NK-92 (cell line): Measurements from ENCODE around the gene SLC16A4.
"Not testable (repeated sequence)": the region's sequence is repeated elsewhere in the genome, so short reads cannot be mapped to it uniquely, and the experiment has no call there.

Experiments
- DNase-seq: peaks from one replicate; lab custom pipeline; 2025; ENCODE audit not compliant: unreplicated experiment; lab: John Stamatoyannopoulos, UW

SLC16A4 gene

GRCh38 chr1:110390692-110391245, at the start of gene SLC16A4:
TSS of gene SLC16A4 (minus strand) at chr1:110391026. CDS start at chr1:110389323, 1,703 bp downstream.
- DNase-seq: no peak

DNA sequence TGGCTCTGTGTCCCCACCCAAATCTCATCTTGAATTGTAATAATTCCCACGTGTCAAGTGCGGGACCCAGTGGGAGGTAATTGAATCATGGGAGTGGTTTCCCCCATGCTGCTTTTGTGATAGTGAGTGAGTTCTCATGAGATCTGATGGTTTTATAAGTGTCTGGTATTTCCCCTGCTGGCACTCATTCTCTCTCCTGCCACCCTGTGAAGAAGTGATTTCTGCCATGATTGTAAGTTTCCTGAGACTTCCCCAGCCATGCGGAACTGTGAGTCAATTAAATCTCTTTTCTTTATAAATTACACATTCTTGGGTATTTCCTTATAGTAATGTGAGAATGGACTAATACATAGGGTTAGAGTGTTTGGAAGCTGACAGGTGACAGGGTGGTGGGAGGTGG, 49.0 kb upstream of the SLC16A4 start:
- DNase-seq: not testable (repeated sequence)

- DNase-seq: no peak
Measured at GRCh38 chr1:110438893-110439292, 48.1 kb upstream of the SLC16A4 start.

DNA sequence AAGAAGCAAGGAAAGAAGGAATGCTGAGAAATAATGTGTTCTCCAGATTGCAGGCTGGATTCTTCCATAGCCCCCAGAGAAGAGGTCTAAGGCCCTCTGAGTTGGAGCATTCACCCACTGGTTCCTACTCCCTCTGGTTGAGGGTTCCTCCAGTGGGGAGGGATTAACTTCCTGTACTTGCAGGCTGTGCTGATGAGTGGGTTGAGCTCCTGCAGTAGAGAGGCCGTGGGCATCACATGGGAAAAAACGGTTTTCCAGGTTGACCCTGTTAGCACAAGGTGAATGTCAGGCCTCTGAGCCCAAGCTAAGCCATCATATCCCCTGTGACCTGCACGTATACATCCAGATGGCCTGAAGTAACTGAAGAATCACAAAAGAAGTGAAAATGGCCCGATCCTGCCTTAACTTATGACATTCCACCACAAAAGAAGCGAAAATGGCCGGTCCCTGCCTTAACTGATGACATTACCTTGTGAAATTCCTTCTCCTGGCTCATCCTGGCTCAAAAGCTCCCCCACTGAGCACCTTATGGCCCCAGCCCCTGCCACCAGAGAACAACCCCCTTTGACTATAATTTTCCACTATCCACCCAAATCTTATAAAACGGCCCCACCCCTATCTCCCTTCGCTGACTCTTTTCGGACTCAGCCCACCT, 46.9 kb upstream of the SLC16A4 start:
- not testable (repeated sequence) for DNase-seq

DNA sequence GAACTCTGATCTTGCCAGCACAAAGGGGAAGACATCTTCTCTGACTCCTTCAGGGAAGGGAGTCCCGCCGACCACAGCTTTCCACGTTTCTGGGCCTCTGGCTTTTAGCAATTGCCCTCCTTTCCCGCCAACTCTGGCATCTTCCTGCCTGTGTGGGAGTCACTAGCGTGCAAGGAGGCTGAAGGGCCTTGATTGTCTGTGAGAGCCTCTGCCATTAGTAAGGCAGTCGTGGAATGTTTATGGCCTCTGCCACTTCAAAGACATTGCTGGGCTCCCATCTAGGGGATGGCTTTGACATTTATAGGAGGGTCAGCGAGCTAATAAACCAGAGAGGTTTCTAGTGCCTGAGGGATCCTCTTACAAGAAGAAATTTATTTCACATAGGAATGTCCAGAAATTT, 45.8 kb upstream of the SLC16A4 start:
- DNase-seq: no peak

DNA sequence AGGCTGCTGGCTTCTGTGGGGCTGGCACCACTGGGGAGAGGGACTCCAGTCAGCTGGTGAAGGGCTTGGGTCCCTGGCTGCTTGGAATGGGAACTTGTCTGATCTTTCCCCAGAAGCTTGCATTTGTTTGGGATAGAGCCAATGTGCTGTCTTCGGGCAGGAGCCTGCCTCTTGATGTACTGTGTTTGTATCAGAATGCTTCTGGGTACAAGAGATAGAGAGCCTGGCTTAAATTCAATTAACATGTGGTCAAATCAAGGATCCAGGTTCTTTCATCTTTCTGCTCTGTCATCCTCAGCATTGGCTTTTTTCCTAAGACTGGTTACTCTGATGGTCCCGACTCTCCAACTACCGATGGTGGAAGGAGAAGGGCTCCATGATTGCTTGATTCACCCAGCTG, 44.1 kb upstream of the SLC16A4 start:
- no peak for DNase-seq

DNA sequence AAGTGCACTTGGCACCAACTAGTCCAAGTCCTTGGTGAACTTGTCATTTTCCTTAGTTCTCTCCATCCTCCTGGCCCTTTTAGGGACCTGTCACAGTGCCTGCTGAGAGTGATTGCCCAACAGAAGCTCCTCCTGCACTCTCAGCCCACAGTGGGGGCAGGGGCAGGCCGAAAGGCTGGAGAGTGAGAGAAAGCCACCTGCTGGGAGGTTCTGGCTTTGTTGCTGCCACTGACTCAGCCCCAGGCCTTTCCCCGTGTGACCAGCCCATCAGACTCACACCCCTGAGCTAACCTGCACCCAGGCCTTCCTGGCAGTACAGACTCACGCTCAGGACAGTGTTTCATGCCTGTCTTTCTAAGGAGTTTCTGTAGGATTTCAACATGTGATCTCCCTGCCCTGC, 43.0 kb upstream of the SLC16A4 start:
- no peak for DNase-seq

GRCh38 chr1:110433213-110433612, 42.4 kb upstream of the SLC16A4 start:
- DNase-seq: no peak

- no peak for DNase-seq
Measured at GRCh38 chr1:110430901-110431300, 40.1 kb upstream of the SLC16A4 start.

GRCh38 chr1:110430366-110430765, 39.5 kb upstream of the SLC16A4 start:
- DNase-seq: no peak

- no peak for DNase-seq
Measured at GRCh38 chr1:110428946-110429345, 38.1 kb upstream of the SLC16A4 start.

GRCh38 chr1:110426854-110427253, 36.0 kb upstream of the SLC16A4 start:
- DNase-seq: no peak

DNA sequence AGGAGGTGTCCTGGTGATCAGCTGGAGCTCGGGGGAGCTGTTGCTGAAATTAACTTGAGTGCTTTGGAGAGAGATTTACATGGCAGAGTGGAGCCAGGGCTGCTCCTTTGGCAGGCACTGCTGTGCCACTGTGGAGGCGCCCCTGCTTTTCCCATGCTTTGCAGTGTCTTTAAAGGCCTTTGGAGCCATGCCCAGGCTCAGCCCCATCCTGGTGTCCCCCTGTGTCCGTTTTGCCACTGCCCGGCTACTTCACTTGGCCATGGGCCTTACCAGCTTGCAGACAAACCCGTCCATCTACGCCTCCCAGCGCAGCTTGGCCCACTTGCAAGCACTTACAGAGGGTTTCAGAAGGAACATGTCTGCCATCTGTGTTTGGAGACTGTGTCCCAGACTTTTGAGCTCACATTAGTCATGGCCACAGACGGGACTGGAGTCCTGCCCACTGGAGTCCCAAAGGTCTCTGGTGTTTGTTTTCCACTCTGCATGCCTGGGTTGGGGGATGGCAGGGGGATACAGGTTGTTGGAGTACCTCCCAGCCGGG, 34.9 kb upstream of the SLC16A4 start:
- DNase-seq: no peak

DNA sequence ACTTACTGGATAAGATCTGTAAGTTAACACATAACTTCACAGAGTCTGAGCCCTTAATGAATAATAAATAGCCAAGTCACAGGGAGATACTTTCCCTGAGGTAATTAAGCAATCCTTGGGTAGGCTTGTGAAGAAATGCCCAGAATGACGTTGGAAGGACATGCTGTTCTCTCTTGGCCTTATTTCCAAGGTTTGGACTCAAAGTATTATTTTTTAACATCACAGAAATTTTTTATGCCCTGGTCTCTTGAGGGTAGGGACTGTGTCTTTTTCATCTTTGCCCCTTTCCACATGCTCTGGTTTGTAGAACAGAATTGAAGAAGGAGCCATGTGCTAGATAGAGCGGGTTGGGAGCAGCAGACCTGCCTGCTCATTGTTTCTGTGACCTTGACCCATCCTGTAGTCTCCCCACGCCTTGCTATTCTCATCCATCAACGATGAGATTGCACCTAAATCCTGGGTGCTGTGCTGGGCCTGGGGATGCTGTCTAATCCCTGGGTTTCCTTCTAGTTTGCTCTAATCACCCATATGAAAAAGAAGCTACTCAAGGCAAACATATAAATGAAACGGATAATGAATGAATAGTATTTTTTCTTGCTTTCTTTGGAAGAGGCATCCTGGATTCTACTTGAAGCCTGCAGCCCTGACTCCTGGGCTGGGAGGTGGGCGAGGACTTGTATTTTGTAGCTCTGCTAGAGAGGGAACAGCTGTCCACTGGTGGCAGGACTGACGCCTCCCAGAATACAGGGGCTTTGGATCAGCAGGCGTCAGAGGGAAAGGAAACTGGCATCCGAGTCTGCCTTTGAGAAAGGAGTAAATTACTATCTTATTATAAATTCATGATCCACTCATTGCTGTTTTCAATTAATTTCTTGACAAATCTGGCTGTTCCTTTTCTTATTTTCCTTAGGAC, 34.1 kb upstream of the SLC16A4 start:
- no peak for DNase-seq

- no peak for DNase-seq
Measured at GRCh38 chr1:110420874-110421793, 30.3 kb upstream of the SLC16A4 start.

- DNase-seq: no peak
Measured at GRCh38 chr1:110420023-110420662, 29.3 kb upstream of the SLC16A4 start.

DNA sequence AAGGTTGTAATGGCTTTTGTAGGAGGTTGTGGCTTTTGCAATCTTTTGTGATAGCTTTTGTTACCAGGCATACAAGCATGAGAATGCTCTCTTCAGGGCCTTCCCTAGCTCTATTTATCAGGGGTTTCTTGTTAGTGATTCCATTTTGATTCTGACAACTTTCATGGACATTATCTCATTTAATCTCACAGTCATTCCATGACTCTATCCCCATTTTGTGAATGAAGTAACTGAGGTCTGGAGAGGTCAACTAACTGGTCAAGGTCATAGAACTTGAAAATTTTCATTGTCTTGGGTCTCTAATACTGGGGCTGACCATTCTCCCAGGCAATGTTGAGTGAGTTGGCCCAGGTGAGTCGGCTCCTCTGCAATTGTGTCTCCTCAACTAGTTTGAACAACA, 27.9 kb upstream of the SLC16A4 start:
- DNase-seq: no peak

DNA sequence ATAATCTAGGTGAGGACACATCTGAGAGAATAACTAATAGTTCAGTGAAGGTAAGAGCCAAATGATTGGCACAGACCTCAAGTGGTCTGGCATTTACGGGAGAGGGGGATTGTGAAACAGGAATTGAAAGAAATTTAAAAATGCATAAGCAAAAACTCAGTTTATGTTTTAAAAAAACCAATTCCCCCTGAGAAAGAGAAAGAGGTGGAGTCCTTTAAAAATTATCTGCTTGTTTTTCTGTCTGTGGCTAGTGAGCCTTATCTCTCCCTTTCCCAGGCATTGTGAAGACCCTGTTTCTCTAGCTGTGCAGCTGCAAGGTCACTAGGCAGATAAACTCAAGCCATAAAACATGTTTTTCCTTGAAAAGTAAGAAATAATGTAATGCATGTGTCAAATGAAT, 22.2 kb upstream of the SLC16A4 start:
- DNase-seq: not testable (repeated sequence)

DNA sequence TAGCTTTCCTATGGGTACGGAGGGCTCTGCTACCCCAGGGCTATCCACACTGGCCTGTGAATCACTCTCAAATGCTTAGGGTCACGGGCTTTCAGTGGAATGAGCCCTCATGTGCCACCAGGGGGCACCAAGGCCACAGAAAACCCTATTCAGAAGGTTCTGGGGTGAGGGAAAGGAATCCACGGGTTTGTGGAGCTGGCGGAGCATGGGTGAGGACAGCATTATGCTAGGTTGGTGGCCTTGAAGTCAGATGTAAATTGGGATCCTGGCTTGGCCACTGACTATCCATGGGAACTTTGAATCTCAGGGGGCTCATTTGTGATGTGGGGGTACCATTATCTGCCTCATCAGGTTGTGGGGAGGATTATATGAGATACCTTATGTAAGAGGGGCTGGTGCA, 21.8 kb upstream of the SLC16A4 start:
- no peak for DNase-seq

DNA sequence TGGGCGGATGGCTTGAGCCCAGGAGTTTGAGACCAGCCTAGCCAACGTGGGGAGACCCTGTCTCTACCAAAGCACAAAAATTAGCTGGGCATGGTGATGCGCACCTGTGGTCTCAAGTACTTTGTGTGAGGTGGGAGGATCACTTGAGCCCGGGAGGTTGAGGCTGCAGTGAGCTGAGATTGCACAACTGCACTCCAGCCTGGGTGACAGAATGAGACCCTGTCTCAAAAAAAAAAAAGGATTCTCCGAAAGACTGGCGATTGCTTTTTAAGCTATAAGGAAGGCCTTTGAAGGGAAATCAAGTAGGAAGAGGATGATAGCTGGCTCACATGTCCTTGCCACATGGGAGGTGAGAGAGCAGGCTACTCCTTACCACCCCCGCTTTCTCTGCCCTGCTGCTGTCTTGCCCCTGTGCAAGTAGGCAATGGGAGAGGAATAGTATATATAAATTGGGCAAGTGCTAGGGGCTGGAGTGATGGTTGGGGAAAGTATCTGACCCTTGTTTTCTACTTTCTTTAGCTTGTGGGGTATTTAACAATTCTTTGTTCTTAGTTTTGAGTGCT, 20.4 kb upstream of the SLC16A4 start:
- DNase-seq: no peak
